Lung (tissue), 12 donors: ENCODE data around the gene PAFAH1B1. TPM values are rescaled to one million over a fixed set of nuclear protein-coding genes. Genes with fewer than 3 reads are reported as not detected.
A peak's percentile ranks its signal among the peaks of the same experiment; 100 is the strongest.

Experiments
- ATAC-seq: fragments of 200-7000 bp; cut with Tn5 transposase; one replicate; pipeline ENCODE4 v1.9.1; 2020; ENCODE audit warnings: moderate number of reproducible peaks; ENCODE audit not compliant: insufficient read depth, low FRiP score
- DNase-seq, 3 donors: peaks; one replicate each; pipeline ENCODE4 v3.0.0-alpha.2; 2013 to 2017
- H3K27ac ChIP-seq, 2 donors: one replicate each; pipeline ENCODE4 v1.5.1; 2013; ENCODE audit warnings: mild to moderate bottlenecking in 2 of 2, moderate library complexity in 2 of 2, control low read depth in 1 of 2, inconsistent platforms in 1 of 2, low read depth in 1 of 2, low read length in 1 of 2
- H3K27me3 ChIP-seq, 3 donors: one replicate each; pipeline ENCODE4 v1.5.1; 2013; ENCODE audit warnings: low read length in 2 of 3; ENCODE audit not compliant: control insufficient read depth in 3 of 3, insufficient read depth in 3 of 3
- H3K36me3 ChIP-seq, 4 donors: one replicate each; pipeline ENCODE4 v1.5.1; 2013; ENCODE audit warnings: low read length in 4 of 4, mild to moderate bottlenecking in 1 of 4, moderate library complexity in 1 of 4; ENCODE audit not compliant: control insufficient read depth in 4 of 4, insufficient read depth in 4 of 4
- H3K4me1 ChIP-seq, 5 donors: one replicate each; pipeline ENCODE4 v1.5.1; 2013; ENCODE audit warnings: low read length in 5 of 5, mild to moderate bottlenecking in 2 of 5, moderate library complexity in 1 of 5; ENCODE audit not compliant: control insufficient read depth in 5 of 5, insufficient read depth in 5 of 5
- H3K4me3 ChIP-seq: one replicate; pipeline ENCODE4 v1.5.1; 2013; ENCODE audit warnings: mild to moderate bottlenecking, control low read depth, moderate library complexity
- H3K9ac ChIP-seq, 2 donors: one replicate each; pipeline ENCODE4 v1.5.1; 2013; ENCODE audit warnings: low read length in 2 of 2, control low read depth in 1 of 2; ENCODE audit not compliant: insufficient read depth in 1 of 2
- H3K9me3 ChIP-seq, 4 donors: one replicate each; pipeline ENCODE4 v1.5.1; 2013; ENCODE audit warnings: low read length in 3 of 4, mild to moderate bottlenecking in 1 of 4, moderate library complexity in 1 of 4; ENCODE audit not compliant: control insufficient read depth in 4 of 4, insufficient read depth in 3 of 4
- CTCF ChIP-seq: IDR thresholded peaks from 2 replicates; pipeline ENCODE4 v1.5.1; 2012; ENCODE audit warnings: mild to moderate bottlenecking; ENCODE audit errors: control extremely low read depth, extremely low read depth
- WGBS, 2 donors: extraction: QIAGEN DNeasy Blood & Tissue Kit; methylation state at CpG; one replicate each; pipeline ENCODE4 v1.1.7; 2013; 5-methylcytosine and 5-hydroxymethylcytosine counted together
- polyA plus RNA-seq, 2 donors: library from polyadenylated mRNA; stranded (reverse); fragments of 200-250 nt; gene quantifications; one replicate each; pipeline ENCODE4 v1.2.1, GENCODE V29; 2013
- total RNA-seq, 2 donors: library from RNA; depleted of rRNA in 1 of 2; stranded (reverse); fragments of >200 nt in 1 of 2; gene quantifications; one replicate each; pipeline ENCODE4 v1.2.1, GENCODE V29; 2014 to 2021
- donor health status: control.
- donor health status: control.
- donor health status: Bipolar disorder and iron deficiency.
- donor health status: healthy.
- donor health status: DM: yes; HTN: yes; CAD: no.

The PAFAH1B1 gene
- total and polyA plus RNA-seq, 4 donors = 53.4 to 182 (median 85.5) TPM

- H3K36me3 ChIP-seq = no peaks in the 10 kb centered on the region
- TF ChIP-seq CTCF = no peak
- no peaks in the 10 kb centered on the region for H3K9me3 ChIP-seq
- no peak for DNase-seq
- H3K9ac ChIP-seq = no peak overlapping the region
- 69 to 74% methylated on average over 4 of the region's 4 CpGs for WGBS, 2 donors
- H3K4me3 ChIP-seq = no peak overlapping the region
- H3K4me1 ChIP-seq = peaks cover 0 to 3% (median 0%) of the 10 kb centered on the region in 5 donors
- ATAC-seq = no peak
- H3K27ac ChIP-seq = no peak overlapping the region
- H3K27me3 ChIP-seq = peaks cover 0 to 23% (median 11%) of the 10 kb centered on the region in 3 donors
These were observed 128.1 kb downstream of the PAFAH1B1 start for GRCh38 chr17:2721603-2722002.

- ATAC-seq (no peak), DNase-seq (no peak)
- Histone ChIP-seq H3K9me3 (no peaks in the 10 kb centered on the region), H3K27me3 (peaks cover 0 to 23% (median 15%) of the 10 kb centered on the region in 3 donors), H3K4me1 (peaks cover 0 to 4% (median 0%) of the 10 kb centered on the region in 5 donors), H3K27ac (no peak overlapping the region), H3K4me3 (no peak overlapping the region), H3K9ac (no peak overlapping the region), H3K36me3 (no peaks in the 10 kb centered on the region)
- WGBS, 2 donors = 65 to 70% methylated on average over 10 of the region's 10 CpGs
- no peak for TF ChIP-seq CTCF
These were observed 129.2 kb downstream of the PAFAH1B1 start for GRCh38 chr17:2722611-2723010.

GRCh38 chr17:2723505-2723996 lies 130.1 kb downstream of the PAFAH1B1 start:
- H3K4me3 ChIP-seq = no peak overlapping the region
- peaks cover 0 to 24% (median 16%) of the 10 kb centered on the region in 3 donors for H3K27me3 ChIP-seq
- H3K9me3 ChIP-seq = no peaks in the 10 kb centered on the region
- H3K36me3 ChIP-seq = no peaks in the 10 kb centered on the region
- DNase-seq = peak in 1 of 3 donors; percentile 14
- no peak for ATAC-seq
- no peak for TF ChIP-seq CTCF
- H3K27ac ChIP-seq = peak overlapping the region in 1 of 2 donors; percentile 6
- peaks cover 0 to 4% (median 0%) of the 10 kb centered on the region in 5 donors for H3K4me1 ChIP-seq
- 28 to 39% methylated on average over 17 to 18 of the region's 18 CpGs for WGBS, 2 donors
- H3K9ac ChIP-seq = no peak overlapping the region
